ENCODE results near the gene RELT. TPM values are rescaled to one million over a fixed set of nuclear protein-coding genes. Genes with fewer than 3 reads are reported as not detected.

RELT gene
- total RNA-seq, 1 experiment from 2014 or later: 13.8 TPM

DNA sequence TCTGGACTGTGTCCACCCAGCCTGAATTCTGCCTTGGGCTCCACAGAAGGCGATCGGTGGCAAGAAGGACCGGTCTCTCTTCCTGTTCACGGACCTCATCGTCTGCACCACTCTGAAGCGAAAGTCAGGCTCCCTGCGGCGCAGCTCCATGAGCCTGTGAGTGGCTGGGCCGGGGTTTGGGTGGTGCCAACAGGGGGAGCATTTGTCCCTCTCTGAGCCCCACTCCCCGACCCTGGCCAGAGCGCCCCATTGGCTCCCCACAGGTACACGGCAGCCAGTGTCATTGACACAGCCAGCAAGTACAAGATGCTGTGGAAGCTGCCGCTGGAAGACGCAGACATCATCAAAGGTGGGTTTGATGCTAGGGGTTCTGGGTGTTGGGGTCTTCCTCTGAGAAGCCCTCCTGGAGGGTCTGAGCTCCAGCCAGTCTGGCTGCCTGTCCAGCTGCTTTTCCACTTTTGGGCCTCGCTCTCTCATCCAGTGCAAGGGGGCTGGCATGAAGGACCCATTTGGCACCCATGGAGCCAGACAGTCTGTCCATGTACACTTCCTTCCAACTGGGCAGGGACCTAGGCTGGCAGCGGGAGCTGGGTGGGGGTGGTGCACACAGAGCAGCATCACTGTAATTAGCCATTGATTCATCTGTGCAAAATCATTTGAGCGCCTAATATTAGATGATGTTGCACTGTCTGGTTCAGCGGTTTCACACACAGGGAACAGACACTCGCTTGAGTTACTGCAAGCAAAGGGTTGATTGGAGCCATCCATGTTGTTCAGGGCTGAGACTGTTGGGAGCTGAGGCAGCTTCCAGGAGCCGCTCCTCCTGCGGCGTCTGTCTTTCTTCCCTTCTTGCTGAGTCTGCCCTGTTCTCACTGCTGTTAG lies 19.0 kb upstream of the RELT start:
- Histone ChIP-seq H3K9me2 (ENCODE audit: insufficient read depth) (no peaks in the 10 kb centered on the region), H3K9ac (ENCODE audit: low read length) (no peak overlapping the region), H3K36me3 (ENCODE audit: control insufficient read depth in 1 of 2, insufficient read depth in 2 of 2, low read length in 2 of 2) (no peaks in the 10 kb centered on the region; a peak in 1 of 4 replicates), H3K4me2 (ENCODE audit: low read length) (no peak overlapping the region), H3K9me3 (ENCODE audit: control insufficient read depth in 1 of 2, insufficient read depth in 1 of 2, low read depth in 1 of 2, low read length in 2 of 2) (no peaks in the 10 kb centered on the region), H3K27me3 (ENCODE audit: insufficient read depth, low read length) (no peaks in the 10 kb centered on the region), H2AFZ (ENCODE audit: low read depth, low read length, poor library complexity, severe bottlenecking) (no peak overlapping the region), H3K79me2 (ENCODE audit: insufficient read depth, low read length) (no peaks in the 10 kb centered on the region), H3K27ac (ENCODE audit: low read depth, low read length) (no peak overlapping the region), H3K4me1 (ENCODE audit: control insufficient read depth in 1 of 2, insufficient read depth in 2 of 2, low read length in 2 of 2) (peaks cover 0 to 11% of the 10 kb centered on the region in 2 experiments; a peak in 1 of 4 replicates), H4K20me1 (ENCODE audit: insufficient read depth) (no peaks in the 10 kb centered on the region), H3K4me3 (replicated peaks in 1 of 2; ENCODE audit: low read depth in 1 of 2, low read length in 2 of 2) (no peak overlapping the region)
- RAD21 ChIA-PET (ENCODE audit: low non-redundant PET in 1 of 2, low total read pairs in 2 of 2, uncharacterized antibody in 2 of 2, unreplicated experiment in 2 of 2): no interaction called here
- no peak for TF ChIP-seq EZH2phosphoT487 (IDR thresholded peaks at IDR 0.05; ENCODE audit: borderline replicate concordance)
- TF ChIP-seq POLR2AphosphoS5 (IDR thresholded peaks at IDR 0.05; ENCODE audit: low read depth, low read length): no peak
- intact Hi-C loops (cut with micrococcal nuclease): no loop called here
- POLR2A ChIA-PET: no interaction called here
- CTCF ChIA-PET: interaction anchor here (1.3 kb wide), 1 partner anchor 50 kb away, joined by 3 read pairs; no protein-coding TSS in a partner anchor
- DNase-seq (ENCODE audit: low read depth, low spot score): no peak
- BruUV-seq (replicated peaks): no TSS peak
- no peak for ATAC-seq

DNA sequence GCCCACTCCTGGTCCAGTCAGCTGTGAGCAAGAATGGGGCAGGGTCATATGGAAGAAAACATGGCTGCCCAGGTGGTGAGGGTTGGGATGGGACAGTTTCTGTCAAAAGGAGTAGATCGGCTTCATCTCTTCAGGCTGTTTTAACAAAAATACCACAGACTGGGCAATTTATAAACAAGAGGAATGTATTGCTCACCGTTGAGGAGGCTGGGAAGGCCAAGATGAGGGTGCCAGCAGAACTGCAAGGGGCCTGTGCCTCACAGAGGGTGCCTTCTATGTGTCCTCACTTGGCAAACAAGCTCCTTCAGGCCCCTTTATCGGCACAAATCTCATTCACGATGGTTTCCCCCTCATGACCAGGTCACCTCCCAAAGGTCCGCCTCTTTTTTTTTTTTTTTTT lies 18.1 kb upstream of the RELT start:
- no peaks in the 10 kb centered on the region for H4K20me1 ChIP-seq (ENCODE audit: insufficient read depth)
- H3K27ac ChIP-seq (ENCODE audit: low read depth, low read length): no peak overlapping the region
- H3K4me2 ChIP-seq (ENCODE audit: low read length): no peak overlapping the region
- BruUV-seq (replicated peaks): no TSS peak
- no peak for TF ChIP-seq SP1 (IDR thresholded peaks at IDR 0.05; ENCODE audit: low read depth)
- TF ChIP-seq RAD21 (IDR thresholded peaks at IDR 0.05; ENCODE audit: low read depth): no peak
- TF ChIP-seq EGR1 (IDR thresholded peaks at IDR 0.05; ENCODE audit: low read depth): no peak
- TF ChIP-seq SRF (IDR thresholded peaks at IDR 0.05; ENCODE audit: low read depth): no peak
- no peak for TF ChIP-seq POLR2AphosphoS5 (IDR thresholded peaks at IDR 0.05; ENCODE audit: low read depth, low read length)
- TF ChIP-seq SIN3A (IDR thresholded peaks at IDR 0.05; ENCODE audit: low read depth): no peak
- TF ChIP-seq, protein P1, sequence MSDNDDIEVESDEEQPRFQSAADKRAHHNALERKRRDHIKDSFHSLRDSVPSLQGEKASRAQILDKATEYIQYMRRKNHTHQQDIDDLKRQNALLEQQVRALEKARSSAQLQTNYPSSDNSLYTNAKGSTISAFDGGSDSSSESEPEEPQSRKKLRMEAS (IDR thresholded peaks at IDR 0.05): no peak
- TF ChIP-seq, protein P2, sequence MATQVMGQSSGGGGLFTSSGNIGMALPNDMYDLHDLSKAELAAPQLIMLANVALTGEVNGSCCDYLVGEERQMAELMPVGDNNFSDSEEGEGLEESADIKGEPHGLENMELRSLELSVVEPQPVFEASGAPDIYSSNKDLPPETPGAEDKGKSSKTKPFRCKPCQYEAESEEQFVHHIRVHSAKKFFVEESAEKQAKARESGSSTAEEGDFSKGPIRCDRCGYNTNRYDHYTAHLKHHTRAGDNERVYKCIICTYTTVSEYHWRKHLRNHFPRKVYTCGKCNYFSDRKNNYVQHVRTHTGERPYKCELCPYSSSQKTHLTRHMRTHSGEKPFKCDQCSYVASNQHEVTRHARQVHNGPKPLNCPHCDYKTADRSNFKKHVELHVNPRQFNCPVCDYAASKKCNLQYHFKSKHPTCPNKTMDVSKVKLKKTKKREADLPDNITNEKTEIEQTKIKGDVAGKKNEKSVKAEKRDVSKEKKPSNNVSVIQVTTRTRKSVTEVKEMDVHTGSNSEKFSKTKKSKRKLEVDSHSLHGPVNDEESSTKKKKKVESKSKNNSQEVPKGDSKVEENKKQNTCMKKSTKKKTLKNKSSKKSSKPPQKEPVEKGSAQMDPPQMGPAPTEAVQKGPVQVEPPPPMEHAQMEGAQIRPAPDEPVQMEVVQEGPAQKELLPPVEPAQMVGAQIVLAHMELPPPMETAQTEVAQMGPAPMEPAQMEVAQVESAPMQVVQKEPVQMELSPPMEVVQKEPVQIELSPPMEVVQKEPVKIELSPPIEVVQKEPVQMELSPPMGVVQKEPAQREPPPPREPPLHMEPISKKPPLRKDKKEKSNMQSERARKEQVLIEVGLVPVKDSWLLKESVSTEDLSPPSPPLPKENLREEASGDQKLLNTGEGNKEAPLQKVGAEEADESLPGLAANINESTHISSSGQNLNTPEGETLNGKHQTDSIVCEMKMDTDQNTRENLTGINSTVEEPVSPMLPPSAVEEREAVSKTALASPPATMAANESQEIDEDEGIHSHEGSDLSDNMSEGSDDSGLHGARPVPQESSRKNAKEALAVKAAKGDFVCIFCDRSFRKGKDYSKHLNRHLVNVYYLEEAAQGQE (IDR thresholded peaks at IDR 0.05; ENCODE audit: low read depth): no peak
- TF ChIP-seq EZH2 (IDR thresholded peaks at IDR 0.05): no peak
- no peak for TF ChIP-seq EZH2phosphoT487 (IDR thresholded peaks at IDR 0.05; ENCODE audit: borderline replicate concordance)
- no peak for TF ChIP-seq ZNF274 (IDR thresholded peaks at IDR 0.05; ENCODE audit: low read depth, low read length)
- TF ChIP-seq TCF7L2 (IDR thresholded peaks at IDR 0.05; ENCODE audit: borderline replicate concordance, extremely low read depth, insufficient read depth, insufficient read length): no peak
- H3K4me3 ChIP-seq (replicated peaks in 1 of 2; ENCODE audit: low read depth in 1 of 2, low read length in 2 of 2): no peak overlapping the region
- H3K4me1 ChIP-seq (ENCODE audit: control insufficient read depth in 1 of 2, insufficient read depth in 2 of 2, low read length in 2 of 2): peaks cover 0 to 14% of the 10 kb centered on the region in 2 experiments; a peak in 1 of 4 replicates
- ChIA-PET CTCF (interaction anchor here (0.6 to 1.3 kb wide), 2 partner anchors 23 to 51 kb away, joined by 3 to 4 read pairs; no protein-coding TSS in a partner anchor), RAD21 (ENCODE audit: low non-redundant PET in 1 of 2, low total read pairs in 2 of 2, uncharacterized antibody in 2 of 2, unreplicated experiment in 2 of 2) (no interaction called here), POLR2A (no interaction called here)
- no peaks in the 10 kb centered on the region; a peak in 1 of 4 replicates for H3K36me3 ChIP-seq (ENCODE audit: control insufficient read depth in 1 of 2, insufficient read depth in 2 of 2, low read length in 2 of 2)
- H3K9me2 ChIP-seq (ENCODE audit: insufficient read depth): no peaks in the 10 kb centered on the region
- no peak overlapping the region for H2AFZ ChIP-seq (ENCODE audit: low read depth, low read length, poor library complexity, severe bottlenecking)
- H3K27me3 ChIP-seq (ENCODE audit: insufficient read depth, low read length): no peaks in the 10 kb centered on the region
- H3K9me3 ChIP-seq (ENCODE audit: control insufficient read depth in 1 of 2, insufficient read depth in 1 of 2, low read depth in 1 of 2, low read length in 2 of 2): no peaks in the 10 kb centered on the region
- no peak for DNase-seq (ENCODE audit: low read depth, low spot score)
- intact Hi-C loops (cut with micrococcal nuclease): no loop called here
- ATAC-seq: no peak
- no peak overlapping the region for H3K9ac ChIP-seq (ENCODE audit: low read length)
- no peaks in the 10 kb centered on the region for H3K79me2 ChIP-seq (ENCODE audit: insufficient read depth, low read length)
